Neuronal stem cell (in vitro differentiated cells): ENCODE results near the gene CCDC91.

ENCODE experiments used
- DNase-seq: peaks from one replicate; pipeline ENCODE4 v3.0.0-alpha.2; 2013; ENCODE audit warnings: low spot score
- H2AFZ ChIP-seq: one replicate; pipeline ENCODE4 v1.6.1; 2013; ENCODE audit warnings: mild to moderate bottlenecking, low read length, inconsistent platforms
- H2AK5ac ChIP-seq: 2 replicates; pipeline ENCODE4 v1.6.1; 2013; ENCODE audit warnings: low read depth, mild to moderate bottlenecking, inconsistent platforms, low read length, moderate library complexity, mixed read lengths
- H2BK120ac ChIP-seq: 2 replicates; pipeline ENCODE4 v1.6.1; 2013; ENCODE audit warnings: low read depth, mild to moderate bottlenecking, inconsistent platforms, low read length, moderate library complexity, mixed read lengths
- H2BK12ac ChIP-seq: one replicate; pipeline ENCODE4 v1.6.1; 2013; ENCODE audit warnings: low read length, inconsistent platforms
- H2BK15ac ChIP-seq: 2 replicates; pipeline ENCODE4 v1.6.1; 2013; ENCODE audit warnings: mild to moderate bottlenecking, low read length, inconsistent platforms, mixed read lengths
- H2BK5ac ChIP-seq: one replicate; pipeline ENCODE4 v1.6.1; 2013; ENCODE audit warnings: inconsistent platforms, mild to moderate bottlenecking, low read length, moderate library complexity
- H3K14ac ChIP-seq: one replicate; pipeline ENCODE4 v1.6.1; 2013; ENCODE audit warnings: low read length, inconsistent platforms
- H3K18ac ChIP-seq: 2 replicates; pipeline ENCODE4 v1.6.1; 2013; ENCODE audit warnings: low read length, inconsistent platforms
- H3K23ac ChIP-seq: 2 replicates; pipeline ENCODE4 v1.6.1; 2013; ENCODE audit warnings: low read depth, mild to moderate bottlenecking, mixed read lengths, low read length, inconsistent platforms; ENCODE audit not compliant: poor library complexity
- H3K27ac ChIP-seq: replicated peaks from 3 replicates; pipeline ENCODE4 v1.5.1; 2013; ENCODE audit warnings: low read length, inconsistent platforms
- H3K27me3 ChIP-seq, 3 experiments: 2 replicates each; pipeline ENCODE4 v1.6.1; 2013; ENCODE audit warnings: low read length in 3 of 3, mild to moderate bottlenecking in 2 of 3, inconsistent platforms in 1 of 3, low read depth in 1 of 3, mixed read lengths in 1 of 3, moderate library complexity in 1 of 3; ENCODE audit not compliant: control insufficient read depth in 3 of 3, insufficient read depth in 3 of 3
- H3K36me3 ChIP-seq, 2 donors: replicated peaks in 1 of 2; 2 replicates each; pipeline ENCODE4 v1.6.1; 2013; ENCODE audit warnings: low read length in 2 of 2; ENCODE audit not compliant: control insufficient read depth in 2 of 2, insufficient read depth in 2 of 2
- H3K4ac ChIP-seq: 2 replicates; pipeline ENCODE4 v1.6.1; 2013; ENCODE audit warnings: inconsistent platforms, mild to moderate bottlenecking, low read length, moderate library complexity
- H3K4me1 ChIP-seq, 2 donors: 1 replicate in 1 of 2; 2 replicates in 1 of 2; pipeline ENCODE4 v1.6.1; 2013; ENCODE audit warnings: low read length in 2 of 2, low read depth in 1 of 2; ENCODE audit not compliant: control insufficient read depth in 2 of 2, insufficient read depth in 1 of 2
- H3K4me2 ChIP-seq: one replicate; pipeline ENCODE4 v1.6.1; 2013; ENCODE audit warnings: mild to moderate bottlenecking, low read length, inconsistent platforms; ENCODE audit not compliant: insufficient read depth, poor library complexity, severe bottlenecking
- H3K4me3 ChIP-seq, 2 donors: 2 replicates each; pipeline ENCODE4 v1.5.1; 2013; ENCODE audit warnings: low read length in 2 of 2, mild to moderate bottlenecking in 2 of 2, inconsistent platforms in 1 of 2, moderate library complexity in 1 of 2
- H3K79me1 ChIP-seq: one replicate; pipeline ENCODE4 v1.6.1; 2013; ENCODE audit warnings: low read depth, mild to moderate bottlenecking, inconsistent platforms, low read length, moderate library complexity
- H3K9ac ChIP-seq: one replicate; pipeline ENCODE4 v1.6.1; 2013; ENCODE audit warnings: mild to moderate bottlenecking, low read depth, low read length, inconsistent platforms; ENCODE audit not compliant: poor library complexity
- H3K9me3 ChIP-seq, 2 donors: replicated peaks in 1 of 2; 2 replicates each; pipeline versions ENCODE3 to v1.6.1; 2013; ENCODE audit warnings: low read length in 2 of 2, mild to moderate bottlenecking in 2 of 2, inconsistent platforms in 1 of 2, low read depth in 1 of 2, mixed read lengths in 1 of 2, moderate library complexity in 1 of 2; ENCODE audit not compliant: control insufficient read depth in 2 of 2, insufficient read depth in 1 of 2
- H4K8ac ChIP-seq: one replicate; pipeline ENCODE4 v1.6.1; 2013; ENCODE audit warnings: low read depth, mild to moderate bottlenecking, inconsistent platforms, low read length, moderate library complexity
- H4K91ac ChIP-seq: one replicate; pipeline ENCODE4 v1.6.1; 2013; ENCODE audit warnings: low read length, low read depth, mild to moderate bottlenecking, inconsistent platforms; ENCODE audit not compliant: poor library complexity
- WGBS, 2 donors: extraction: QIAGEN DNeasy Blood & Tissue Kit; methylation state at CpG; one replicate each; pipeline ENCODE4 v1.1.7; 2013; ENCODE audit warnings: missing lambda C conversion rate in 2 of 2, mixed read lengths in 1 of 2; ENCODE audit not compliant: insufficient read length in 2 of 2, insufficient replicate concordance in 1 of 2; ENCODE audit errors: extremely low coverage in 2 of 2; 5-methylcytosine and 5-hydroxymethylcytosine counted together

CCDC91 gene

GRCh38 chr12:28498850-28499249 is 308.6 kb downstream of the CCDC91 start:
- Histone ChIP-seq H2BK120ac (no peak overlapping the region), H2AFZ (no peak overlapping the region), H2BK12ac (no peak overlapping the region), H3K36me3 (peaks cover 0 to 2% of the 10 kb centered on the region in 2 donors), H4K91ac (no peak overlapping the region), H3K27me3 (no peaks in the 10 kb centered on the region), H3K4me1 (no peaks in the 10 kb centered on the region), H3K23ac (no peak overlapping the region), H2AK5ac (no peak overlapping the region), H3K14ac (no peak overlapping the region), H3K9ac (no peak overlapping the region), H3K4ac (no peak overlapping the region), H3K27ac (no peak overlapping the region), H2BK15ac (no peak overlapping the region), H4K8ac (no peak overlapping the region), H3K18ac (no peak overlapping the region), H2BK5ac (no peak overlapping the region), H3K4me3 (no peak overlapping the region), H3K4me2 (no peak overlapping the region), H3K79me1 (no peaks in the 10 kb centered on the region), H3K9me3 (no peaks in the 10 kb centered on the region)
- no peak for DNase-seq
- no CpG with 5 or more reads among the region's 1 CpG for WGBS, 2 donors

GRCh38 chr12:28500373-28501024 is 310.2 kb downstream of the CCDC91 start:
- no CpG with 5 or more reads among the region's 1 CpG for WGBS, 2 donors
- Histone ChIP-seq H2BK120ac (no peak overlapping the region), H3K4ac (no peak overlapping the region), H3K4me2 (no peak overlapping the region), H3K4me3 (no peak overlapping the region), H2BK15ac (no peak overlapping the region), H3K27me3 (no peaks in the 10 kb centered on the region), H4K8ac (no peak overlapping the region), H3K4me1 (no peaks in the 10 kb centered on the region), H2BK5ac (no peak overlapping the region), H3K79me1 (no peaks in the 10 kb centered on the region), H2AK5ac (no peak overlapping the region), H3K27ac (no peak overlapping the region), H4K91ac (no peak overlapping the region), H3K14ac (no peak overlapping the region), H3K9me3 (no peaks in the 10 kb centered on the region), H2BK12ac (no peak overlapping the region), H3K23ac (no peak overlapping the region), H3K36me3 (peaks cover 0 to 2% of the 10 kb centered on the region in 2 donors), H3K18ac (no peak overlapping the region), H2AFZ (no peak overlapping the region), H3K9ac (no peak overlapping the region)
- no peak for DNase-seq

DNA sequence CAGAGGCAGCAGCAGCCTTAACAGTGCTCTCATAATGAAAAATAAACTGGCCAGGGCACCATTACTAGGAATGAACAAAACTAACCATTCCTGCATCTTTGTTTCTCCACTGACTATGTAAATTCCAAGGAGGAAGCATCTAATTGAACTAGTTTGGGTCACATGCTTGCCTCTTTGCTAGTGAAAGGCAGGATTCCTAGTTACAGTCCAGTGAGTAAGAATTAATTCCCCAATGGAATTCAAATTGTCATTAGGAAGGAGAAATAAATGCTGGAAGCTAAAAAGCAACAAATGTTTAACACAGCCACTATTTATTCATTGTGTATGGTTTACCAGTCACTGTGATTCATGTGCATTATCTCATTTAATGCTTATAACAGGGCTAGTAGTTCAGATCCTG is 316.0 kb downstream of the CCDC91 start:
- Histone ChIP-seq H3K79me1 (no peaks in the 10 kb centered on the region), H3K4ac (no peak overlapping the region), H2AFZ (no peak overlapping the region), H2BK120ac (no peak overlapping the region), H3K18ac (no peak overlapping the region), H3K9me3 (no peaks in the 10 kb centered on the region), H3K14ac (no peak overlapping the region), H3K23ac (no peak overlapping the region), H4K91ac (no peak overlapping the region), H2BK5ac (no peak overlapping the region), H4K8ac (no peak overlapping the region), H2BK12ac (no peak overlapping the region), H2BK15ac (no peak overlapping the region), H3K4me1 (no peaks in the 10 kb centered on the region), H3K36me3 (no peaks in the 10 kb centered on the region), H3K4me3 (no peak overlapping the region), H3K27ac (no peak overlapping the region), H2AK5ac (no peak overlapping the region), H3K4me2 (no peak overlapping the region), H3K9ac (no peak overlapping the region), H3K27me3 (no peaks in the 10 kb centered on the region)
- no peak for DNase-seq

GRCh38 chr12:28507033-28507432 is 316.8 kb downstream of the CCDC91 start:
- Histone ChIP-seq H2BK15ac (no peak overlapping the region), H3K27ac (no peak overlapping the region), H3K4me1 (no peaks in the 10 kb centered on the region), H3K4me3 (no peak overlapping the region), H3K36me3 (no peaks in the 10 kb centered on the region), H3K23ac (no peak overlapping the region), H2BK12ac (no peak overlapping the region), H4K8ac (no peak overlapping the region), H3K9me3 (no peaks in the 10 kb centered on the region), H3K14ac (no peak overlapping the region), H2BK120ac (no peak overlapping the region), H2BK5ac (no peak overlapping the region), H3K18ac (no peak overlapping the region), H2AK5ac (no peak overlapping the region), H3K79me1 (no peaks in the 10 kb centered on the region), H4K91ac (no peak overlapping the region), H3K27me3 (no peaks in the 10 kb centered on the region), H3K9ac (no peak overlapping the region), H3K4me2 (no peak overlapping the region), H2AFZ (no peak overlapping the region), H3K4ac (no peak overlapping the region)
- no peak for DNase-seq
